ENCODE measurements around the gene HUNK. TPM values are rescaled to one million over a fixed set of nuclear protein-coding genes. Genes with fewer than 3 reads are reported as not detected.

Gene HUNK
- total RNA-seq, 1 donor from 2014 or later, result 12.2 TPM

GRCh38 chr21:31922881-31923280 is 50.1 kb downstream of the HUNK start:
- Mint-ChIP-seq H3K4me1 (ENCODE audit: low read depth, unreplicated experiment) (peaks cover 2% of the 10 kb centered on the region), H3K27ac (ENCODE audit: unreplicated experiment) (no peak overlapping the region)

GRCh38 chr21:31923756-31924155 is 50.9 kb downstream of the HUNK start:
- Mint-ChIP-seq H3K27ac (ENCODE audit: unreplicated experiment) (no peak overlapping the region), H3K27me3 (ENCODE audit: unreplicated experiment) (peaks cover 2% of the 10 kb centered on the region), H3K4me3 (ENCODE audit: unreplicated experiment) (no peak overlapping the region), H3K36me3 (ENCODE audit: unreplicated experiment) (peaks cover 8% of the 10 kb centered on the region), H3K9me3 (ENCODE audit: unreplicated experiment) (peaks cover 5% of the 10 kb centered on the region), H3K4me1 (ENCODE audit: low read depth, unreplicated experiment) (peaks cover 7% of the 10 kb centered on the region)
- no peak for TF ChIP-seq CTCF (IDR thresholded peaks at IDR 0.05; ENCODE audit: partially characterized antibody, unreplicated experiment)
- no peak for DNase-seq

More at GRCh38 chr21:31922881-31923280, 50.1 kb downstream of the HUNK start:
- no peak for DNase-seq
- H3K27me3 Mint-ChIP-seq (ENCODE audit: unreplicated experiment), result peaks cover 2% of the 10 kb centered on the region
- peaks cover 8% of the 10 kb centered on the region for H3K36me3 Mint-ChIP-seq (ENCODE audit: unreplicated experiment)
- H3K4me3 Mint-ChIP-seq (ENCODE audit: unreplicated experiment), result no peak overlapping the region
- no peak for TF ChIP-seq CTCF (IDR thresholded peaks at IDR 0.05; ENCODE audit: partially characterized antibody, unreplicated experiment)
- H3K9me3 Mint-ChIP-seq (ENCODE audit: unreplicated experiment), result peaks cover 7% of the 10 kb centered on the region

GRCh38 chr21:31924548-31924947 is 51.7 kb downstream of the HUNK start:
- peaks cover 7% of the 10 kb centered on the region for H3K4me1 Mint-ChIP-seq (ENCODE audit: low read depth, unreplicated experiment)
- no peak for TF ChIP-seq CTCF (IDR thresholded peaks at IDR 0.05; ENCODE audit: partially characterized antibody, unreplicated experiment)
- H3K27ac Mint-ChIP-seq (ENCODE audit: unreplicated experiment), result no peak overlapping the region

GRCh38 chr21:31926498-31926897 is 53.7 kb downstream of the HUNK start:
- H3K4me1 Mint-ChIP-seq (ENCODE audit: low read depth, unreplicated experiment), result peaks cover 7% of the 10 kb centered on the region
- no peaks in the 10 kb centered on the region for H3K27me3 Mint-ChIP-seq (ENCODE audit: unreplicated experiment)
- peaks cover 4% of the 10 kb centered on the region for H3K36me3 Mint-ChIP-seq (ENCODE audit: unreplicated experiment)
- peaks cover 5% of the 10 kb centered on the region for H3K9me3 Mint-ChIP-seq (ENCODE audit: unreplicated experiment)
- H3K4me3 Mint-ChIP-seq (ENCODE audit: unreplicated experiment), result no peak overlapping the region
- no peak for DNase-seq
- no peak overlapping the region for H3K27ac Mint-ChIP-seq (ENCODE audit: unreplicated experiment)
- no peak for TF ChIP-seq CTCF (IDR thresholded peaks at IDR 0.05; ENCODE audit: partially characterized antibody, unreplicated experiment)

More at GRCh38 chr21:31924548-31924947, 51.7 kb downstream of the HUNK start:
- H3K9me3 Mint-ChIP-seq (ENCODE audit: unreplicated experiment), result peaks cover 5% of the 10 kb centered on the region
- no peak overlapping the region for H3K4me3 Mint-ChIP-seq (ENCODE audit: unreplicated experiment)
- no peak for DNase-seq
- peaks cover 4% of the 10 kb centered on the region for H3K36me3 Mint-ChIP-seq (ENCODE audit: unreplicated experiment)
- H3K27me3 Mint-ChIP-seq (ENCODE audit: unreplicated experiment), result no peaks in the 10 kb centered on the region

GRCh38 chr21:31927689-31928353 is 55.0 kb downstream of the HUNK start:
- peaks cover 12% of the 10 kb centered on the region for H3K4me1 Mint-ChIP-seq (ENCODE audit: low read depth, unreplicated experiment)
- peaks cover 8% of the 10 kb centered on the region for H3K36me3 Mint-ChIP-seq (ENCODE audit: unreplicated experiment)
- no peak for DNase-seq
- peaks cover 1% of the 10 kb centered on the region for H3K27me3 Mint-ChIP-seq (ENCODE audit: unreplicated experiment)
- H3K9me3 Mint-ChIP-seq (ENCODE audit: unreplicated experiment), result peaks cover 8% of the 10 kb centered on the region
- no peak overlapping the region for H3K4me3 Mint-ChIP-seq (ENCODE audit: unreplicated experiment)
- H3K27ac Mint-ChIP-seq (ENCODE audit: unreplicated experiment), result peak overlapping the region; percentile 44
- TF ChIP-seq CTCF (IDR thresholded peaks at IDR 0.05; ENCODE audit: partially characterized antibody, unreplicated experiment), result no peak
